ENCODE results near the gene TNNT1. TPM values are rescaled to one million over a fixed set of nuclear protein-coding genes. Genes with fewer than 3 reads are reported as not detected.
"Not testable (repeated sequence)": the region's sequence is repeated elsewhere in the genome, so short reads cannot be mapped to it uniquely, and the experiment has no call there.

Gene TNNT1
- total RNA-seq, 1 experiment from 2014 or later = 228 TPM

DNA sequence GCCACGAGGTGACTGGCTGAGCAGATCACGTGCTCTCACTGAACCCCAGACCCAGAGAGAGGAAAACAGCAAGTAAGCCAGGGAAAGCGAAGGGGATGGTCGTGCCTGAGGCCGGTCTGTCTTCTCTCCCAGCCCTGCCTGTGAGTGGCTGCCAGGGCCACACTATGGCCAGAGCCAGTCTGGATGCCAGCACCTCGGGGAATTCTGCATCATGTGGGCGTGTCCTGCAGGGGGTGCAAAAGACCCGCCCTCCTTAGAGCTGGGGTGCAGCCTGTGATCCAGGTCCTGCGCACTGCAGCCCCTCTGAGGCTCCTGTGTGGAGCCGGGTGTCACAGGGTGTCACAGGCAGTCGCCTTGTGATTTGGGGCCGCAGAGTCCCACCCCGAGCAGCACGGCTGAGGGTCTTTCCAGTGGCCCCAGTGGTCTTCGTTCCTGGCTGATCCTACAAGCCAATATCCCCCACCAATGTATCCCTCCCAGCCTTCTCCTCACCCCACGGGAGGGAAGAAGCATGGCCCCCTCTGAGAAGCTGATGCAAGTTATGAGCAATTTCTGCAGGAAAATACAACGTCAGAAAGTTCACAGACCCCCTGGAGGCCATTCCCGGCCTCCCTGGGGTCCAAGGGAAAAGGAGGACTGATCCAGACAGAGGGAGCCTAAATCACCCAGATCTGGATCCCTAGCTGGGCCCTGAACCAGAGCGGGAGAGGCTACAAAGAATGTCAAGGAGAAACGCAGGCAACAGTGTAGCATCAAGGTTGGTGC, 39.3 kb downstream of the TNNT1 start:
- peaks cover 33% of the 10 kb centered on the region for H4K20me1 ChIP-seq (ENCODE audit: insufficient read depth)
- H2AFZ ChIP-seq = no peak overlapping the region
- H3K79me2 ChIP-seq (ENCODE audit: low read depth) = peaks cover 33% of the 10 kb centered on the region

DNA sequence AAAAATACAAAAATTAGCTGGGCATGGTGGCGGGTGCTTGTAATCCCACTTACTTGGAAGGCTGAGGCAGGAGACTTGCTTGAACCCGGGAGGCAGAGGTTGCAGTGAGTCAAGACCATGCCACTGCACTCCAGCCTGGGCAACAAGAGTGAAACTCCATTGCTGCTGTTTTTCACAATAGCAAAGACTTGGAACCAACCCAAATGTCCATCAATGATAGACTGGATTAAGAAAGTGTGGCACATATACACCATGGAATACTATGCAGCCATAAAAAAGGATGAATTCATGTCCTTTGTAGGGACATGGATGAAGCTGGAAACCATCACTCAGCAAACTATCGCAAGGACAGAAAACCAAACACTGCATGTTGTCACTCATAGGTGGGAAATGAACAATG, 41.8 kb downstream of the TNNT1 start:
- H3K9me3 ChIP-seq (ENCODE audit: insufficient read depth, low read depth); H3K79me2 ChIP-seq (ENCODE audit: low read depth); intact Hi-C loops (cut with micrococcal nuclease; ENCODE audit: unreplicated experiment); H3F3A ChIP-seq (ENCODE audit: insufficient read depth, low read depth); H3K4me1 ChIP-seq (replicated peaks; ENCODE audit: insufficient read depth); H3K4me2 ChIP-seq; H3K27me3 ChIP-seq (ENCODE audit: insufficient read depth, low read depth); H3K4me3 ChIP-seq; BruUV-seq (replicated peaks); H3K27ac ChIP-seq; H3K9me2 ChIP-seq (ENCODE audit: insufficient read depth); H2AFZ ChIP-seq; POLR2A ChIA-PET (ENCODE audit: unreplicated experiment); DNase-seq; CTCF ChIA-PET: not testable (repeated sequence)
- Histone ChIP-seq H4K20me1 (ENCODE audit: insufficient read depth) (peaks cover 10% of the 10 kb centered on the region), H3K36me3 (ENCODE audit: low read depth) (peaks cover 12% of the 10 kb centered on the region)

More for the DNA sequence above, 39.3 kb downstream of the TNNT1 start:
- ChIA-PET POLR2A (ENCODE audit: unreplicated experiment) (no interaction called here), CTCF (interaction anchor here (0.6 kb wide), 1 partner anchor 21 kb away, joined by 3 read pairs; no protein-coding TSS in a partner anchor)
- DNase-seq = no peak
- Histone ChIP-seq H3K36me3 (ENCODE audit: low read depth) (no peaks in the 10 kb centered on the region; the same call in 1 of the 2 replicates), H3K27ac (no peak overlapping the region), H3K4me3 (no peak overlapping the region), H3K4me1 (replicated peaks; ENCODE audit: insufficient read depth) (no peaks in the 10 kb centered on the region), H3K9me3 (ENCODE audit: insufficient read depth, low read depth) (no peaks in the 10 kb centered on the region), H3K9me2 (ENCODE audit: insufficient read depth) (no peaks in the 10 kb centered on the region), H3F3A (ENCODE audit: insufficient read depth, low read depth) (no peaks in the 10 kb centered on the region; the same call in 1 of the 2 replicates), H3K27me3 (ENCODE audit: insufficient read depth, low read depth) (no peaks in the 10 kb centered on the region), H3K4me2 (no peak overlapping the region)
- intact Hi-C loops (cut with micrococcal nuclease; ENCODE audit: unreplicated experiment) = no loop called here
- BruUV-seq (replicated peaks) = no TSS peak
- TF ChIP-seq CTCF (conservative IDR thresholded peaks at IDR 0.05) = no peak
- no peak for TF ChIP-seq EZH2 (IDR thresholded peaks at IDR 0.05; ENCODE audit: low read depth)

GRCh38 chr19:55106591-55106990, 42.4 kb downstream of the TNNT1 start:
- H3K36me3 ChIP-seq (ENCODE audit: low read depth) = peaks cover 15% of the 10 kb centered on the region
- no peaks in the 10 kb centered on the region for H3K27me3 ChIP-seq (ENCODE audit: insufficient read depth, low read depth)
- no peaks in the 10 kb centered on the region for H3K4me1 ChIP-seq (replicated peaks; ENCODE audit: insufficient read depth)
- POLR2A ChIA-PET (ENCODE audit: unreplicated experiment) = no interaction called here
- TF ChIP-seq EZH2 (IDR thresholded peaks at IDR 0.05; ENCODE audit: low read depth) (no peak), CTCF (conservative IDR thresholded peaks at IDR 0.05) (no peak)
- H3K4me2 ChIP-seq = no peak overlapping the region
- intact Hi-C loops (cut with micrococcal nuclease; ENCODE audit: unreplicated experiment) = no loop called here
- H3K27ac ChIP-seq = no peak overlapping the region
- DNase-seq = no peak
- no peak overlapping the region for H2AFZ ChIP-seq
- no TSS peak for BruUV-seq (replicated peaks)
- 0 out of 2 replicates have a peak, but pooled peaks cover 6% of the 10 kb centered on the region for H3K79me2 ChIP-seq (ENCODE audit: low read depth)
- peaks cover 9% of the 10 kb centered on the region for H4K20me1 ChIP-seq (ENCODE audit: insufficient read depth)
- no peaks in the 10 kb centered on the region; the same call in 1 of the 2 replicates for H3F3A ChIP-seq (ENCODE audit: insufficient read depth, low read depth)
- H3K9me2 ChIP-seq (ENCODE audit: insufficient read depth) = no peaks in the 10 kb centered on the region
- CTCF ChIA-PET = interaction anchor here (0.9 kb wide), 1 partner anchor 40 kb away, joined by 4 read pairs; no protein-coding TSS in a partner anchor
- H3K4me3 ChIP-seq = no peak overlapping the region
- H3K9me3 ChIP-seq (ENCODE audit: insufficient read depth, low read depth) = no peaks in the 10 kb centered on the region
